Prostate gland (tissue), 2 donors: ENCODE results near the gene LSS.

Source experiments
- CTCF ChIP-seq, 4 experiments: fragments of 200-600 bp in 2 of 4; fragments of 450-650 bp in 2 of 4; sonication (generic) in 2 of 4; IDR thresholded peaks; 1 replicate in 3 of 4; 2 replicates in 1 of 4; pipeline ENCODE4 v1.5.1; 2016 to 2019; ENCODE audit warnings: antibody characterized with exemption in 4 of 4, mild to moderate bottlenecking in 2 of 4, moderate library complexity in 2 of 4
- POLR2A ChIP-seq: fragments of 450-650 bp; IDR thresholded peaks from one replicate; pipeline ENCODE4 v1.6.1; 2016; ENCODE audit warnings: antibody characterized with exemption, mild to moderate bottlenecking
- POLR2AphosphoS5 ChIP-seq: sonication (generic); formaldehyde crosslinking; IDR thresholded peaks from one replicate; pipeline ENCODE4 v1.6.1; 2017; ENCODE audit warnings: antibody characterized with exemption

DNA sequence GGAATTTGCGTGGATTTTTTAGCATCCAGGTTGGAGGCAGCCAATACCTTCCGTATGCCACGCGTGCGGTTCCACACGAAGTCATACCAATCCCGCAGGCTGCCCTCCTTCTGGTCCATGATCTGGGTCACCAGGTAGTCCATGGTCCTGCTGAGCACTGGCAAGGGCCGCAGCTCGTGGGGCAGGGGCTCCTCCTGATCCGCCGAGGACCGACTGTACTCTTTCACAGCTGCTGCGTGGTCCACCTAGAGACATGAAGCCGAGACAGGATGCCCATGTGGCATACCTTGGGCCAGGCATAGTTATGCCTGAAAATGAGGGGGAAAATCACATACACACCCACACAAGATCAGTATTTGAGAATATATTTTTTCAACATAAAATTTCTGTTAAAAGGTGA, 44.8 kb upstream of the LSS start:
- TF ChIP-seq POLR2A: no peak
- no peak for TF ChIP-seq CTCF (IDR thresholded peaks at IDR 0.05)
- no peak for TF ChIP-seq POLR2AphosphoS5
